IMR-90 (cell line): ENCODE data around the gene FLII. TPM values are rescaled to one million over a fixed set of nuclear protein-coding genes. Genes with fewer than 3 reads are reported as not detected.

ENCODE experiments used
- ATAC-seq: fragments of 200-7000 bp; cut with Tn5 transposase; 2 replicates; pipeline ENCODE4 v1.9.1; 2020; ENCODE audit warnings: low read depth, mild to moderate bottlenecking, moderate library complexity
- BruUV-seq: library from RNA; stranded (reverse); fragments of 400-500 nt; replicated peaks from 2 replicates; lab custom pipeline; 2021; lab: Mats Ljungman, UMichigan
- CTCF ChIA-PET: fragments of 300-600 bp; formaldehyde crosslinking; extraction: SDS; loops from one replicate; lab custom pipeline; 2021; ENCODE audit warnings: antibody characterized with exemption; lab: Yijun Ruan, JAX
- POLR2A ChIA-PET: fragments of 300-600 bp; sonication (Branson Sonifier 250); formaldehyde crosslinking; loops from one replicate; lab custom pipeline; 2022; ENCODE audit warnings: antibody characterized with exemption; ENCODE audit not compliant: unreplicated experiment; lab: Charles Lee
- DNase-seq: peaks from one replicate; pipeline ENCODE4 v3.0.0; 2013
- H2AFZ ChIP-seq: replicated peaks from 2 replicates; pipeline ENCODE3; 2013; ENCODE audit warnings: low read length, mild to moderate bottlenecking; ENCODE audit not compliant: poor library complexity
- H2AK5ac ChIP-seq: 2 replicates; pipeline ENCODE4 v1.6.1; 2013; ENCODE audit warnings: low read depth, low read length, inconsistent platforms
- H2AK9ac ChIP-seq: replicated peaks from 2 replicates; pipeline ENCODE3; 2013; ENCODE audit warnings: mild to moderate bottlenecking, low read depth, low read length, moderate library complexity; ENCODE audit not compliant: poor library complexity
- H2BK120ac ChIP-seq: 2 replicates; pipeline ENCODE4 v1.6.1; 2013; ENCODE audit warnings: low read depth, low read length, inconsistent platforms
- H2BK15ac ChIP-seq: 3 replicates; pipeline ENCODE4 v1.6.1; 2013; ENCODE audit warnings: low read depth, low read length, inconsistent platforms
- H2BK20ac ChIP-seq: 2 replicates; pipeline ENCODE4 v1.6.1; 2013; ENCODE audit warnings: low read depth, mild to moderate bottlenecking, inconsistent platforms, low read length, moderate library complexity
- H2BK5ac ChIP-seq: 2 replicates; pipeline ENCODE4 v1.6.1; 2013; ENCODE audit warnings: mild to moderate bottlenecking, low read depth, low read length, inconsistent platforms; ENCODE audit not compliant: poor library complexity, severe bottlenecking
- H3K14ac ChIP-seq: replicated peaks from 2 replicates; pipeline ENCODE4 v1.6.1; 2013; ENCODE audit warnings: low read depth, low read length, inconsistent platforms
- H3K18ac ChIP-seq: 2 replicates; pipeline ENCODE4 v1.6.1; 2013; ENCODE audit warnings: low read depth, low read length, control low read depth
- H3K23ac ChIP-seq: 2 replicates; pipeline ENCODE4 v1.6.1; 2013; ENCODE audit warnings: low read depth, low read length, inconsistent platforms
- H3K27ac ChIP-seq: 2 replicates; pipeline ENCODE4 v1.5.1; 2013; ENCODE audit warnings: mild to moderate bottlenecking, control low read depth, low read length; ENCODE audit not compliant: insufficient read depth
- H3K27me3 ChIP-seq: 2 replicates; pipeline ENCODE4 v1.6.1; 2013; ENCODE audit warnings: low read length; ENCODE audit not compliant: control insufficient read depth, insufficient read depth
- H3K36me3 ChIP-seq: 2 replicates; pipeline ENCODE4 v1.6.1; 2013; ENCODE audit warnings: low read length, mixed read lengths; ENCODE audit not compliant: control insufficient read depth, insufficient read depth
- H3K4ac ChIP-seq: 2 replicates; pipeline ENCODE4 v1.6.1; 2013; ENCODE audit warnings: low read depth, low read length, inconsistent platforms
- H3K4me1 ChIP-seq: 2 replicates; pipeline ENCODE4 v1.6.1; 2013; ENCODE audit warnings: low read length, mixed read lengths; ENCODE audit not compliant: control insufficient read depth, insufficient read depth
- H3K4me2 ChIP-seq: 2 replicates; pipeline ENCODE4 v1.6.1; 2013; ENCODE audit warnings: low read depth, mild to moderate bottlenecking, control low read depth, low read length, moderate library complexity
- H3K4me3 ChIP-seq: 2 replicates; pipeline ENCODE4 v1.5.1; 2013; ENCODE audit warnings: low read depth, mild to moderate bottlenecking, control low read depth, low read length, moderate library complexity; ENCODE audit not compliant: insufficient read depth
- H3K56ac ChIP-seq: 2 replicates; pipeline ENCODE4 v1.6.1; 2013; ENCODE audit warnings: low read length, inconsistent platforms; ENCODE audit not compliant: insufficient read depth; ENCODE audit errors: extremely low read depth
- H3K79me1 ChIP-seq, 2 experiments: 2 replicates each; pipeline ENCODE4 v1.6.1; 2013; ENCODE audit warnings: low read length in 2 of 2, inconsistent platforms in 1 of 2, low read depth in 1 of 2
- H3K9ac ChIP-seq: 2 replicates; pipeline ENCODE4 v1.6.1; 2013; ENCODE audit warnings: low read depth, low read length, control low read depth
- H3K9me1 ChIP-seq: 2 replicates; pipeline ENCODE4 v1.6.1; 2013; ENCODE audit warnings: low read length, inconsistent platforms; ENCODE audit not compliant: insufficient read depth
- H3K9me3 ChIP-seq: 2 replicates; pipeline ENCODE4 v1.6.1; 2013; ENCODE audit warnings: low read length; ENCODE audit not compliant: control insufficient read depth, insufficient read depth
- H4K20me1 ChIP-seq: 2 replicates; pipeline ENCODE4 v1.6.1; 2013; ENCODE audit warnings: low read length, inconsistent platforms; ENCODE audit not compliant: insufficient read depth
- H4K5ac ChIP-seq: 2 replicates; pipeline ENCODE4 v1.6.1; 2013; ENCODE audit warnings: mild to moderate bottlenecking, low read depth, low read length, control low read depth
- H4K8ac ChIP-seq, 2 experiments: 2 replicates each; pipeline ENCODE4 v1.6.1; 2013; ENCODE audit warnings: low read depth in 2 of 2, low read length in 2 of 2, control low read depth in 1 of 2, inconsistent platforms in 1 of 2
- H4K91ac ChIP-seq: 2 replicates; pipeline ENCODE4 v1.6.1; 2013; ENCODE audit warnings: low read depth, low read length, inconsistent platforms; ENCODE audit not compliant: insufficient read depth
- BHLHE40 ChIP-seq: fragments of 150-350 bp; IDR thresholded peaks from 2 replicates; pipeline ENCODE4 v1.6.1; 2016; ENCODE audit warnings: mild to moderate bottlenecking, low read depth, low read length
- CEBPB ChIP-seq: IDR thresholded peaks from 2 replicates; pipeline ENCODE4 v1.6.1; 2012; ENCODE audit warnings: low read depth, low read length, improper control_type of control experiment
- FOS ChIP-seq: fragments of 150-350 bp; IDR thresholded peaks from 2 replicates; pipeline ENCODE4 v1.6.1; 2016; ENCODE audit warnings: low read depth, low read length
- MAFK ChIP-seq: IDR thresholded peaks from 2 replicates; pipeline ENCODE4 v1.6.1; 2012; ENCODE audit warnings: low read depth, low read length, improper control_type of control experiment
- MAZ ChIP-seq: IDR thresholded peaks from 2 replicates; pipeline ENCODE4 v1.6.1; 2012; ENCODE audit warnings: low read depth, mild to moderate bottlenecking, low read length, improper control_type of control experiment, moderate library complexity, borderline replicate concordance
- MXI1 ChIP-seq: IDR thresholded peaks from 2 replicates; pipeline ENCODE4 v1.6.1; 2012; ENCODE audit warnings: low read depth, mild to moderate bottlenecking, low read length, moderate library complexity, borderline replicate concordance
- NFE2L2 ChIP-seq: fragments of 150-350 bp; IDR thresholded peaks from 2 replicates; pipeline ENCODE4 v1.6.1; 2016; ENCODE audit warnings: low read depth, mild to moderate bottlenecking, low read length
- POLR2A ChIP-seq: IDR thresholded peaks from 2 replicates; pipeline ENCODE4 v1.6.1; 2012; ENCODE audit warnings: mild to moderate bottlenecking, low read depth, low read length
- RAD21 ChIP-seq: IDR thresholded peaks from 2 replicates; pipeline ENCODE4 v1.6.1; 2012; ENCODE audit warnings: low read length, improper control_type of control experiment
- RCOR1 ChIP-seq: IDR thresholded peaks from 2 replicates; pipeline ENCODE4 v1.6.1; 2012; ENCODE audit warnings: mild to moderate bottlenecking, low read length, improper control_type of control experiment; ENCODE audit not compliant: insufficient replicate concordance
- RFX5 ChIP-seq: IDR thresholded peaks from 2 replicates; pipeline ENCODE4 v1.8.0; 2012; ENCODE audit warnings: low read depth, mild to moderate bottlenecking, low read length, moderate library complexity
- SMC3 ChIP-seq: fragments of 150-350 bp; IDR thresholded peaks from 2 replicates; pipeline ENCODE4 v1.6.1; 2016; ENCODE audit warnings: low read depth, mild to moderate bottlenecking, antibody characterized with exemption, low read length, moderate library complexity
- WGBS, 2 experiments: methylation state at CpG; one replicate each; pipeline versions ENCODE4 v1.1.5 to v1.1.7; 2013; ENCODE audit warnings: missing lambda C conversion rate in 2 of 2; ENCODE audit not compliant: insufficient read length in 1 of 2; ENCODE audit errors: extremely low coverage in 2 of 2; 5-methylcytosine and 5-hydroxymethylcytosine counted together
- dilution Hi-C: fragments of 300-500 bp; cut with HindIII; formaldehyde crosslinking; loops from one replicate; pipeline ENCODE4 v1.14.3; 2018; ENCODE audit warnings: low sequenced_read_pairs; ENCODE audit not compliant: unreplicated experiment
- in situ Hi-C: fragments of 300-500 bp; cut with MboI; formaldehyde crosslinking; loops from 3 replicates; pipeline ENCODE4 v1.14.3; 2019; ENCODE audit warnings: low sequenced_read_pairs, inconsistent platforms, mixed read lengths
- intact Hi-C: fragments of 100-400 bp; cut with micrococcal nuclease; formaldehyde crosslinking; loops from 2 replicates; pipeline ENCODE4 v1.10.0; 2022
- polyA plus RNA-seq, 3 experiments: library from polyadenylated mRNA; depleted of rRNA; stranded (reverse); fragments of >200 nt; gene quantifications; 2 replicates each; pipeline ENCODE4 v1.2.3, GENCODE V29; 2012; ENCODE audit warnings: low replicate concordance in 1 of 3
- total RNA-seq: library from RNA; depleted of rRNA; stranded (reverse); fragments of >200 nt; gene quantifications from 2 replicates; pipeline ENCODE4 v1.2.3, GENCODE V29; 2012
- TF ChIP-seq, protein P1 (sequence below): conservative IDR thresholded peaks from 2 replicates; pipeline ENCODE4 v1.5.1; 2012; ENCODE audit warnings: mild to moderate bottlenecking, low read depth, low read length, improper control_type of control experiment
- TF ChIP-seq, protein P2 (sequence below): fragments of 150-350 bp; IDR thresholded peaks from 2 replicates; pipeline ENCODE4 v1.6.1; 2016; ENCODE audit warnings: low read depth, mild to moderate bottlenecking, low read length, moderate library complexity, borderline replicate concordance

The FLII gene
- total and polyA plus RNA-seq, 2 of the 4 experiments (the other 2 are of a cell fraction) = 263 to 290 TPM

- Histone ChIP-seq H3K4me2 (peak within 1 kb of the TSS; percentile 93), H3K23ac (peak within 1 kb of the TSS; percentile 86), H3K14ac (peak within 1 kb of the TSS; percentile 92), H4K91ac (peak within 1 kb of the TSS; percentile 56), H3K9me3 (no peaks in the 10 kb centered on the region), H2BK20ac (no peak within 1 kb of the TSS), H2BK15ac (no peak within 1 kb of the TSS), H3K9me1 (peaks cover 12% of the 10 kb centered on the region; the same call in 1 of the 2 replicates), H2AFZ (peak within 1 kb of the TSS; percentile 95), H4K20me1 (peaks cover 22% of the 10 kb centered on the region), H2BK120ac (peak within 1 kb of the TSS; percentile 58), H3K56ac (peak within 1 kb of the TSS; percentile 57; the same call in 1 of the 2 replicates), H4K8ac (peak within 1 kb of the TSS; percentile 24 to 91; a peak in 3 of 4 replicates), H2BK5ac (peak within 1 kb of the TSS; percentile 77), H3K18ac (peak within 1 kb of the TSS; percentile 1), H3K4ac (peak within 1 kb of the TSS; percentile 76), H2AK9ac (peak within 1 kb of the TSS; percentile 95), H3K27me3 (no peaks in the 10 kb centered on the region), H4K5ac (peak within 1 kb of the TSS; percentile 72; the same call in 1 of the 2 replicates), H3K79me1 (peaks cover 25 to 72% of the 10 kb centered on the region in 2 experiments), H2AK5ac (peak within 1 kb of the TSS; percentile 85), H3K36me3 (peaks cover 34% of the 10 kb centered on the region), H3K9ac (peak within 1 kb of the TSS; percentile 74), H3K27ac (peak within 1 kb of the TSS; percentile 71), H3K4me1 (peaks cover 18% of the 10 kb centered on the region), H3K4me3 (peak within 1 kb of the TSS; percentile 75)
- intact Hi-C loops (no loop called here), in situ Hi-C loops (no loop called here), dilution Hi-C loops (no loop called here)
- 2% methylated on average over 42 of the region's 72 CpGs; no CpG with 5 or more reads in 1 of the 2 experiments for WGBS, 2 experiments
- ATAC-seq (peak; percentile 83), DNase-seq (peak; percentile 91)
- ChIA-PET POLR2A (no interaction called here), CTCF (interaction anchor here (0.5 to 0.6 kb wide), 2 partner anchors 8 to 1962 kb away, joined by 6 to 7 read pairs; no protein-coding TSS in a partner anchor)
- no TSS peak for BruUV-seq
- no peak for TF ChIP-seq POLR2A
- no peak for TF ChIP-seq FOS
- no peak for TF ChIP-seq RCOR1
- TF ChIP-seq BHLHE40 = no peak
- TF ChIP-seq SMC3 = no peak
- TF ChIP-seq RAD21 = no peak
- TF ChIP-seq, protein P1, sequence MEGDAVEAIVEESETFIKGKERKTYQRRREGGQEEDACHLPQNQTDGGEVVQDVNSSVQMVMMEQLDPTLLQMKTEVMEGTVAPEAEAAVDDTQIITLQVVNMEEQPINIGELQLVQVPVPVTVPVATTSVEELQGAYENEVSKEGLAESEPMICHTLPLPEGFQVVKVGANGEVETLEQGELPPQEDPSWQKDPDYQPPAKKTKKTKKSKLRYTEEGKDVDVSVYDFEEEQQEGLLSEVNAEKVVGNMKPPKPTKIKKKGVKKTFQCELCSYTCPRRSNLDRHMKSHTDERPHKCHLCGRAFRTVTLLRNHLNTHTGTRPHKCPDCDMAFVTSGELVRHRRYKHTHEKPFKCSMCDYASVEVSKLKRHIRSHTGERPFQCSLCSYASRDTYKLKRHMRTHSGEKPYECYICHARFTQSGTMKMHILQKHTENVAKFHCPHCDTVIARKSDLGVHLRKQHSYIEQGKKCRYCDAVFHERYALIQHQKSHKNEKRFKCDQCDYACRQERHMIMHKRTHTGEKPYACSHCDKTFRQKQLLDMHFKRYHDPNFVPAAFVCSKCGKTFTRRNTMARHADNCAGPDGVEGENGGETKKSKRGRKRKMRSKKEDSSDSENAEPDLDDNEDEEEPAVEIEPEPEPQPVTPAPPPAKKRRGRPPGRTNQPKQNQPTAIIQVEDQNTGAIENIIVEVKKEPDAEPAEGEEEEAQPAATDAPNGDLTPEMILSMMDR = no peak
- TF ChIP-seq NFE2L2 = no peak
- peak; percentile 40; the same call in 1 of the 2 replicates for TF ChIP-seq MXI1
- no peak for TF ChIP-seq MAFK
- TF ChIP-seq, protein P2, sequence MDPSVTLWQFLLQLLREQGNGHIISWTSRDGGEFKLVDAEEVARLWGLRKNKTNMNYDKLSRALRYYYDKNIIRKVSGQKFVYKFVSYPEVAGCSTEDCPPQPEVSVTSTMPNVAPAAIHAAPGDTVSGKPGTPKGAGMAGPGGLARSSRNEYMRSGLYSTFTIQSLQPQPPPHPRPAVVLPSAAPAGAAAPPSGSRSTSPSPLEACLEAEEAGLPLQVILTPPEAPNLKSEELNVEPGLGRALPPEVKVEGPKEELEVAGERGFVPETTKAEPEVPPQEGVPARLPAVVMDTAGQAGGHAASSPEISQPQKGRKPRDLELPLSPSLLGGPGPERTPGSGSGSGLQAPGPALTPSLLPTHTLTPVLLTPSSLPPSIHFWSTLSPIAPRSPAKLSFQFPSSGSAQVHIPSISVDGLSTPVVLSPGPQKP = no peak
- TF ChIP-seq MAZ = 0 out of 2 replicates have a peak, but pooled peaks have one; percentile 38
- no peak for TF ChIP-seq RFX5
- no peak for TF ChIP-seq CEBPB
Measured at GRCh38 chr17:18260332-18261145, 2.0 kb upstream of the FLII start, which contains the start of gene MIEF2. TSS of gene MIEF2 (plus strand) at chr17:18260662. CDS start at chr17:18262721, 2,059 bp downstream.
